DND-41 (cell line): Measurements from ENCODE around the gene TAF1A.
A peak's percentile ranks its signal among the peaks of the same experiment; 100 is the strongest.

Experiments used
- ATAC-seq: fragments of 200-7000 bp; cut with Tn5 transposase; 3 replicates; pipeline ENCODE4 v1.9.1; 2021; ENCODE audit warnings: low read depth; ENCODE audit not compliant: insufficient read depth
- DNase-seq: peaks from one replicate; pipeline ENCODE4 v3.0.0-alpha.2; 2020
- H2AFZ ChIP-seq: 2 replicates; pipeline ENCODE4 v1.6.0; 2012; ENCODE audit warnings: low read depth, low read length
- H3K27ac ChIP-seq: 2 replicates; pipeline ENCODE4 v1.5.1; 2012; ENCODE audit warnings: low read length, inconsistent platforms
- H3K27me3 ChIP-seq: fragments of 200-600 bp; sonication (generic); 2 replicates; pipeline ENCODE4 v1.6.0; 2012; ENCODE audit warnings: low read length, mild to moderate bottlenecking, inconsistent platforms; ENCODE audit not compliant: insufficient read depth, poor library complexity
- H3K36me3 ChIP-seq: 2 replicates; pipeline ENCODE4 v1.5.1; 2012; ENCODE audit warnings: low read length, inconsistent platforms; ENCODE audit not compliant: insufficient read depth
- H3K4me1 ChIP-seq: 2 replicates; pipeline ENCODE4 v1.5.1; 2012; ENCODE audit warnings: mild to moderate bottlenecking, low read length; ENCODE audit not compliant: insufficient read depth
- H3K4me2 ChIP-seq: 2 replicates; pipeline ENCODE4 v1.6.0; 2012; ENCODE audit warnings: mild to moderate bottlenecking, moderate library complexity, low read length, inconsistent platforms; ENCODE audit not compliant: insufficient read depth
- H3K4me3 ChIP-seq, 2 experiments: fragments of 200-600 bp in 1 of 2; shearing (Covaris generic) in 1 of 2; 2 replicates each; pipeline ENCODE4 v1.5.1; 2012 to 2016; ENCODE audit warnings: inconsistent platforms in 2 of 2, low read length in 2 of 2, mild to moderate bottlenecking in 2 of 2, low read depth in 1 of 2, moderate library complexity in 1 of 2
- H3K79me2 ChIP-seq: 2 replicates; pipeline ENCODE4 v1.6.0; 2012; ENCODE audit warnings: low read length, inconsistent platforms; ENCODE audit not compliant: insufficient read depth
- H3K9ac ChIP-seq: 2 replicates; pipeline ENCODE4 v1.6.0; 2012; ENCODE audit warnings: low read depth, mild to moderate bottlenecking, inconsistent platforms, low read length, moderate library complexity
- H3K9me3 ChIP-seq: 2 replicates; pipeline ENCODE4 v1.5.1; 2012; ENCODE audit warnings: low read length, moderate library complexity, mild to moderate bottlenecking, inconsistent platforms; ENCODE audit not compliant: insufficient read depth, severe bottlenecking
- H4K20me1 ChIP-seq: 2 replicates; pipeline ENCODE4 v1.6.0; 2012; ENCODE audit warnings: low read length; ENCODE audit not compliant: insufficient read depth
- CTCF ChIP-seq: IDR thresholded peaks from 2 replicates; pipeline ENCODE4 v1.5.1; 2012; ENCODE audit warnings: borderline replicate concordance, low read length, moderate library complexity, mild to moderate bottlenecking; ENCODE audit not compliant: poor library complexity, severe bottlenecking; ENCODE audit errors: extremely low read depth
- EZH2 ChIP-seq: IDR thresholded peaks from 3 replicates; pipeline ENCODE4 v1.6.1; 2012; ENCODE audit warnings: borderline replicate concordance, low read depth, mild to moderate bottlenecking, moderate library complexity, low read length, inconsistent platforms; ENCODE audit not compliant: severe bottlenecking

TAF1A gene

GRCh38 chr1:222594789-222595188 is 5.1 kb upstream of the TAF1A start:
- no peak overlapping the region for H3K27ac ChIP-seq
- H3K36me3 ChIP-seq: no peaks in the 10 kb centered on the region
- H3K27me3 ChIP-seq: no peaks in the 10 kb centered on the region
- ATAC-seq (no peak), DNase-seq (no peak)
- no peak overlapping the region for H3K4me3 ChIP-seq
- H3K9ac ChIP-seq: no peak overlapping the region
- TF ChIP-seq EZH2: no peak
- no peak for TF ChIP-seq CTCF
- no peak overlapping the region for H2AFZ ChIP-seq
- H3K4me1 ChIP-seq: peaks cover 11% of the 10 kb centered on the region
- peaks cover 4% of the 10 kb centered on the region; the same call in 1 of the 2 replicates for H3K79me2 ChIP-seq
- H3K9me3 ChIP-seq: no peaks in the 10 kb centered on the region
- no peak overlapping the region for H3K4me2 ChIP-seq
- H4K20me1 ChIP-seq: no peaks in the 10 kb centered on the region

- peaks cover 25% of the 10 kb centered on the region for H3K79me2 ChIP-seq
- H3K9ac ChIP-seq: no peak overlapping the region
- TF ChIP-seq CTCF (no peak), EZH2 (no peak)
- H3K27ac ChIP-seq: no peak overlapping the region
- H3K4me2 ChIP-seq: no peak overlapping the region
- no peak overlapping the region for H3K4me3 ChIP-seq
- H4K20me1 ChIP-seq: no peaks in the 10 kb centered on the region
- peaks cover 29% of the 10 kb centered on the region for H3K4me1 ChIP-seq
- peaks cover 7% of the 10 kb centered on the region; the same call in 1 of the 2 replicates for H3K36me3 ChIP-seq
- no peaks in the 10 kb centered on the region for H3K27me3 ChIP-seq
- no peak for DNase-seq
- no peak overlapping the region for H2AFZ ChIP-seq
- no peaks in the 10 kb centered on the region for H3K9me3 ChIP-seq
- ATAC-seq: no peak
Observed at GRCh38 chr1:222592171-222592570, 2.4 kb upstream of the TAF1A start.

- Histone ChIP-seq H3K9me3 (no peaks in the 10 kb centered on the region), H3K79me2 (peaks cover 44% of the 10 kb centered on the region), H3K27me3 (no peaks in the 10 kb centered on the region), H3K9ac (0 out of 2 replicates have a peak overlapping the region, but pooled peaks have one; percentile 66), H3K27ac (no peak overlapping the region), H3K4me1 (peaks cover 42% of the 10 kb centered on the region), H3K36me3 (peaks cover 30% of the 10 kb centered on the region), H3K4me3 (peak overlapping the region; percentile 58 to 76; a peak in 2 of 4 replicates), H2AFZ (no peak overlapping the region), H4K20me1 (no peaks in the 10 kb centered on the region), H3K4me2 (peak overlapping the region; percentile 77; the same call in 1 of the 2 replicates)
- DNase-seq (no peak), ATAC-seq (no peak)
- TF ChIP-seq EZH2 (no peak), CTCF (no peak)
Observed at GRCh38 chr1:222588135-222588534, 1.6 kb downstream of the TAF1A start.

DNA sequence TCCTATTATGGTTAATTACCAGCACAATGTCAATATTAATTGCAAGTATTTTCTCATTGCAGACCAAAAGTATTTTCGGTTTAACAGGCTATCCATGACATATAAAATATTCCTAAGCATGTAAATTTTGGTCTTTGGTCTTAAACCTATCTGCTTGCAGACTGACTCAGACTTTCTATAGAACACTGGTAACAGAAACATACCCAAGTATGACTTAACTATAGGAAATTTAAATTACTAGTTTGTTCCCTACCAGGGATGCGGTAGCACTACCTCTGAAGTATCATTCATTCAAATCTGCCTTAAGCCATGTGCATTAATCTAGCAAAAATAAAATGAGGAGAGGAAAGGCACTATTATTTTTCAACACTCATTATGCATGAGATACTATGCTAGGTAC is 2.9 kb downstream of the TAF1A start:
- Histone ChIP-seq H4K20me1 (no peaks in the 10 kb centered on the region), H3K9ac (no peak overlapping the region), H3K36me3 (peaks cover 43% of the 10 kb centered on the region), H3K4me1 (peaks cover 42% of the 10 kb centered on the region), H3K27me3 (no peaks in the 10 kb centered on the region), H3K4me2 (peak overlapping the region; percentile 25; the same call in 1 of the 2 replicates), H3K79me2 (peaks cover 46% of the 10 kb centered on the region), H3K27ac (no peak overlapping the region), H2AFZ (no peak overlapping the region), H3K9me3 (no peaks in the 10 kb centered on the region), H3K4me3 (no peak overlapping the region)
- TF ChIP-seq EZH2 (no peak), CTCF (no peak)
- ATAC-seq: no peak
- DNase-seq: no peak
